K562 (cell line): ENCODE measurements around the gene POLR3K. TPM values are rescaled to one million over a fixed set of nuclear protein-coding genes. Genes with fewer than 3 reads are reported as not detected.

Experiments
- CBFA2T3 ChIP-seq: fragments of 450-650 bp; IDR thresholded peaks from 2 replicates; pipeline ENCODE4 v1.6.1; 2017
- CREM ChIP-seq: IDR thresholded peaks from 2 replicates; pipeline ENCODE4 v1.6.1; 2014; ENCODE audit warnings: antibody characterized with exemption, low read depth
- FOSL1 ChIP-seq: fragments of 200-800 bp; sonication (Bioruptor generic); conservative IDR thresholded peaks from 2 replicates; pipeline ENCODE4 v1.6.1; 2016; ENCODE audit warnings: missing genetic modification characterization, missing compliant biosample characterization
- FOXK1 ChIP-seq: sonication (generic); formaldehyde crosslinking; IDR thresholded peaks from 2 replicates; pipeline ENCODE4 v1.8.0; 2022; ENCODE audit warnings: missing genetic modification reagents, mild to moderate bottlenecking, borderline replicate concordance
- KDM1A ChIP-seq, 2 experiments: fragments of 450-650 bp; IDR thresholded peaks; 2 replicates each; pipeline ENCODE4 v1.6.1; 2016; ENCODE audit warnings: mild to moderate bottlenecking in 2 of 2
- PTTG1 ChIP-seq: fragments of 450-650 bp; IDR thresholded peaks from 2 replicates; pipeline ENCODE4 v1.6.1; 2016; ENCODE audit warnings: low read depth, mild to moderate bottlenecking, missing genetic modification characterization, missing compliant biosample characterization
- RREB1 ChIP-seq: fragments of 250-450 bp; sonication (Bioruptor Pico); IDR thresholded peaks from 2 replicates; pipeline ENCODE4 v1.4.0; 2020
- TCF3 ChIP-seq: sonication (generic); formaldehyde crosslinking; IDR thresholded peaks from 2 replicates; pipeline ENCODE4 v1.4.0; 2020; ENCODE audit warnings: mild to moderate bottlenecking, missing genetic modification reagents
- ZNF134 ChIP-seq: fragments of 250-450 bp; sonication (Bioruptor Pico); conservative IDR thresholded peaks from 2 replicates; pipeline ENCODE4 v1.4.0; 2020
- ZNF318 ChIP-seq, 2 experiments: fragments of 450-650 bp; IDR thresholded peaks; 2 replicates each; pipeline ENCODE4 v1.6.1; 2016; ENCODE audit warnings: mild to moderate bottlenecking in 2 of 2, borderline replicate concordance in 1 of 2, low read depth in 1 of 2, moderate library complexity in 1 of 2
- polyA plus RNA-seq, 8 experiments: library from polyadenylated mRNA; depleted of rRNA in 4 of 8; stranded (reverse) in 5 of 8; unstranded in 3 of 8; fragments of >200 nt; fragmentation: Nextera tagmentation in 2 of 8; fragmentation: Illumina TruSeq in 1 of 8; extraction: Ambion mirVana in 2 of 8; extraction: Trizol in 1 of 8; gene quantifications; 2 replicates each; pipeline versions ENCODE4 v1.2.1 to v1.2.3, GENCODE V29; 2011 to 2014; ENCODE audit warnings: inconsistent platforms in 1 of 8, missing spikeins in 1 of 8
- total RNA-seq, 7 experiments: library from RNA; depleted of rRNA in 6 of 7; stranded (reverse); fragments of >200 nt in 6 of 7; fragmentation: Illumina TruSeq in 2 of 7; extraction: Trizol in 2 of 7; gene quantifications; 2 replicates each; pipeline versions ENCODE4 v1.2.1 to v1.2.3, GENCODE V29; 2011 to 2021; ENCODE audit warnings: low replicate concordance in 1 of 7
- TF ChIP-seq, protein P1 (sequence below): fragments of 450-650 bp; IDR thresholded peaks from 2 replicates; pipeline ENCODE4 v1.6.1; 2018; ENCODE audit warnings: mild to moderate bottlenecking, low read depth; ENCODE audit not compliant: partially characterized antibody

Gene POLR3K
- total and polyA plus RNA-seq, 9 of the 15 experiments (the other 6 are each of a cell fraction or from before 2014, with no cell fraction given): 42.1 to 315 (median 86.7) TPM

GRCh38 chr16:76535-77272 lies 23.3 kb upstream of the POLR3K start (continued):
- TF ChIP-seq ZNF318 (IDR thresholded peaks at IDR 0.05; ENCODE audit: borderline replicate concordance in 1 of 2, low read depth in 1 of 2) (peak in 1 of 2 experiments; percentile 67; a peak in 1 of 4 replicates), RREB1 (no peak), ZNF134 (no peak), CREM (peak; percentile 50; the same call in 1 of the 2 replicates), TCF3 (CRISPR knock-in tag) (0 out of 2 replicates have a peak, but pooled peaks have one; percentile 22), KDM1A (IDR thresholded peaks at IDR 0.05) (peak; percentile 60 to 69; a peak in 2 of 4 replicates), PTTG1 (no peak), CBFA2T3 (peak; percentile 61), FOXK1 (CRISPR knock-in tag) (0 out of 2 replicates have a peak, but pooled peaks have one; percentile 75), FOSL1 (tag) (peak; percentile 50)
- TF ChIP-seq, protein P1, sequence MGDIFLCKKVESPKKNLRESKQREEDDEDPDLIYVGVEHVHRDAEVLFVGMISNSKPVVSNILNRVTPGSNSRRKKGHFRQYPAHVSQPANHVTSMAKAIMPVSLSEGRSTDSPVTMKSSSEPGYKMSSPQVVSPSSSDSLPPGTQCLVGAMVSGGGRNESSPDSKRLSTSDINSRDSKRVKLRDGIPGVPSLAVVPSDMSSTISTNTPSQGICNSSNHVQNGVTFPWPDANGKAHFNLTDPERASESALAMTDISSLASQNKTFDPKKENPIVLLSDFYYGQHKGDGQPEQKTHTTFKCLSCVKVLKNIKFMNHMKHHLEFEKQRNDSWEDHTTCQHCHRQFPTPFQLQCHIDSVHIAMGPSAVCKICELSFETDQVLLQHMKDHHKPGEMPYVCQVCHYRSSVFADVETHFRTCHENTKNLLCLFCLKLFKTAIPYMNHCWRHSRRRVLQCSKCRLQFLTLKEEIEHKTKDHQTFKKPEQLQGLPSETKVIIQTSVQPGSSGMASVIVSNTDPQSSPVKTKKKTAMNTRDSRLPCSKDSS: no peak
